SK-N-SH (cell line): ENCODE measurements around the gene CHTF18.

Source experiments
- CHD2 ChIP-seq: fragments of 150-350 bp; IDR thresholded peaks from 2 replicates; pipeline ENCODE4 v1.6.1; 2018; ENCODE audit warnings: low read length; ENCODE audit not compliant: partially characterized antibody
- EP300 ChIP-seq, 2 experiments: IDR thresholded peaks; 2 replicates each; pipeline versions ENCODE4 v1.4.0 to v1.6.1; 2012; ENCODE audit warnings: borderline replicate concordance in 1 of 2, low read depth in 1 of 2, low read length in 1 of 2
- EZH2phosphoT487 ChIP-seq: fragments of 200-600 bp; sonication (generic); IDR thresholded peaks from 2 replicates; pipeline ENCODE4 v1.6.1; 2017; ENCODE audit warnings: low read depth, mixed run types, mild to moderate bottlenecking, antibody characterized with exemption, moderate library complexity, borderline replicate concordance
- FOSL2 ChIP-seq: IDR thresholded peaks from 2 replicates; pipeline ENCODE4 v1.4.0; 2012; ENCODE audit warnings: low read depth, mild to moderate bottlenecking, moderate library complexity, borderline replicate concordance
- NRF1 ChIP-seq: IDR thresholded peaks from 2 replicates; pipeline ENCODE4 v1.6.1; 2012; ENCODE audit warnings: low read depth, mild to moderate bottlenecking, low read length
- POLR2AphosphoS5 ChIP-seq: IDR thresholded peaks from 2 replicates; pipeline ENCODE4 v1.6.1; 2012; ENCODE audit warnings: low read depth, low read length
- TCF12 ChIP-seq: IDR thresholded peaks from 2 replicates; pipeline ENCODE4 v1.4.0; 2012
- USF1 ChIP-seq: IDR thresholded peaks from 2 replicates; pipeline ENCODE4 v1.4.0; 2012; ENCODE audit warnings: low read depth, borderline replicate concordance
- TF ChIP-seq, protein P1 (sequence below): IDR thresholded peaks from 2 replicates; pipeline ENCODE4 v1.6.1; 2012; ENCODE audit warnings: mild to moderate bottlenecking, low read depth, low read length, moderate library complexity
- TF ChIP-seq, protein P2 (sequence below): fragments of 200-600 bp; sonication (generic); IDR thresholded peaks from 2 replicates; pipeline ENCODE4 v1.6.1; 2017; ENCODE audit warnings: antibody characterized with exemption, mild to moderate bottlenecking, moderate library complexity
- TF ChIP-seq, protein P3 (sequence below): IDR thresholded peaks from 2 replicates; pipeline ENCODE4 v1.4.0; 2012; ENCODE audit warnings: low read depth

DNA sequence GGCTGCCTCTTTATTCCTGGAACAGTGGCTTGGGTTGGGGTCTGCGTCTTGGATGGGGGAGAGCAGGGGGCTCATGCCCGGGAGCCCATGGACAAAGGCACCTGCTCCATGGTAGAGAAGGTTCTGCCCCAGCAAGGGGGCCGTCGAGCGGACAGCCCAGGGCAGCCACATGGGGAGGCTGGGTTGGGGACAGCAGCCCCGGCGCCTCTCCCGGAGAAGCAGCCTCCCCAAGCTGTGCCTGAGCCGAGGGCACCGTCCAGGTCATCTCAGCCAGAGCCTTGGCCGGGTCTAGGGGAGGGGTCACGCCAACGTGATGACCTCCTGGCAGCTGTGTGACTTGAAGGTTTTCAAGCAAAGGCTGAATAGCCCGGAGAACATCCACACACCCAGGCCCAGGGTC, 45.0 kb downstream of the CHTF18 start:
- TF ChIP-seq USF1 (no peak), FOSL2 (no peak), EP300 (IDR thresholded peaks at IDR 0.05; ENCODE audit: borderline replicate concordance in 1 of 2, low read depth in 1 of 2, low read length in 1 of 2) (no peak), EZH2phosphoT487 (no peak), POLR2AphosphoS5 (no peak), TCF12 (no peak), CHD2 (no peak), NRF1 (no peak)
- TF ChIP-seq, protein P1, sequence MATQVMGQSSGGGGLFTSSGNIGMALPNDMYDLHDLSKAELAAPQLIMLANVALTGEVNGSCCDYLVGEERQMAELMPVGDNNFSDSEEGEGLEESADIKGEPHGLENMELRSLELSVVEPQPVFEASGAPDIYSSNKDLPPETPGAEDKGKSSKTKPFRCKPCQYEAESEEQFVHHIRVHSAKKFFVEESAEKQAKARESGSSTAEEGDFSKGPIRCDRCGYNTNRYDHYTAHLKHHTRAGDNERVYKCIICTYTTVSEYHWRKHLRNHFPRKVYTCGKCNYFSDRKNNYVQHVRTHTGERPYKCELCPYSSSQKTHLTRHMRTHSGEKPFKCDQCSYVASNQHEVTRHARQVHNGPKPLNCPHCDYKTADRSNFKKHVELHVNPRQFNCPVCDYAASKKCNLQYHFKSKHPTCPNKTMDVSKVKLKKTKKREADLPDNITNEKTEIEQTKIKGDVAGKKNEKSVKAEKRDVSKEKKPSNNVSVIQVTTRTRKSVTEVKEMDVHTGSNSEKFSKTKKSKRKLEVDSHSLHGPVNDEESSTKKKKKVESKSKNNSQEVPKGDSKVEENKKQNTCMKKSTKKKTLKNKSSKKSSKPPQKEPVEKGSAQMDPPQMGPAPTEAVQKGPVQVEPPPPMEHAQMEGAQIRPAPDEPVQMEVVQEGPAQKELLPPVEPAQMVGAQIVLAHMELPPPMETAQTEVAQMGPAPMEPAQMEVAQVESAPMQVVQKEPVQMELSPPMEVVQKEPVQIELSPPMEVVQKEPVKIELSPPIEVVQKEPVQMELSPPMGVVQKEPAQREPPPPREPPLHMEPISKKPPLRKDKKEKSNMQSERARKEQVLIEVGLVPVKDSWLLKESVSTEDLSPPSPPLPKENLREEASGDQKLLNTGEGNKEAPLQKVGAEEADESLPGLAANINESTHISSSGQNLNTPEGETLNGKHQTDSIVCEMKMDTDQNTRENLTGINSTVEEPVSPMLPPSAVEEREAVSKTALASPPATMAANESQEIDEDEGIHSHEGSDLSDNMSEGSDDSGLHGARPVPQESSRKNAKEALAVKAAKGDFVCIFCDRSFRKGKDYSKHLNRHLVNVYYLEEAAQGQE: no peak
- TF ChIP-seq, protein P2, sequence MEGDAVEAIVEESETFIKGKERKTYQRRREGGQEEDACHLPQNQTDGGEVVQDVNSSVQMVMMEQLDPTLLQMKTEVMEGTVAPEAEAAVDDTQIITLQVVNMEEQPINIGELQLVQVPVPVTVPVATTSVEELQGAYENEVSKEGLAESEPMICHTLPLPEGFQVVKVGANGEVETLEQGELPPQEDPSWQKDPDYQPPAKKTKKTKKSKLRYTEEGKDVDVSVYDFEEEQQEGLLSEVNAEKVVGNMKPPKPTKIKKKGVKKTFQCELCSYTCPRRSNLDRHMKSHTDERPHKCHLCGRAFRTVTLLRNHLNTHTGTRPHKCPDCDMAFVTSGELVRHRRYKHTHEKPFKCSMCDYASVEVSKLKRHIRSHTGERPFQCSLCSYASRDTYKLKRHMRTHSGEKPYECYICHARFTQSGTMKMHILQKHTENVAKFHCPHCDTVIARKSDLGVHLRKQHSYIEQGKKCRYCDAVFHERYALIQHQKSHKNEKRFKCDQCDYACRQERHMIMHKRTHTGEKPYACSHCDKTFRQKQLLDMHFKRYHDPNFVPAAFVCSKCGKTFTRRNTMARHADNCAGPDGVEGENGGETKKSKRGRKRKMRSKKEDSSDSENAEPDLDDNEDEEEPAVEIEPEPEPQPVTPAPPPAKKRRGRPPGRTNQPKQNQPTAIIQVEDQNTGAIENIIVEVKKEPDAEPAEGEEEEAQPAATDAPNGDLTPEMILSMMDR: no peak
- TF ChIP-seq, protein P3, sequence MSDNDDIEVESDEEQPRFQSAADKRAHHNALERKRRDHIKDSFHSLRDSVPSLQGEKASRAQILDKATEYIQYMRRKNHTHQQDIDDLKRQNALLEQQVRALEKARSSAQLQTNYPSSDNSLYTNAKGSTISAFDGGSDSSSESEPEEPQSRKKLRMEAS: no peak
